GM19467 (cell line): ENCODE measurements around the gene TRIM2.

Experiments used
- ATAC-seq: cut with Tn5 transposase; IDR thresholded peaks from one replicate; pipeline ENCODE4 v1.9.1; 2021; ENCODE audit warnings: mild to moderate bottlenecking, moderate library complexity; ENCODE audit not compliant: unreplicated experiment

TRIM2 gene

DNA sequence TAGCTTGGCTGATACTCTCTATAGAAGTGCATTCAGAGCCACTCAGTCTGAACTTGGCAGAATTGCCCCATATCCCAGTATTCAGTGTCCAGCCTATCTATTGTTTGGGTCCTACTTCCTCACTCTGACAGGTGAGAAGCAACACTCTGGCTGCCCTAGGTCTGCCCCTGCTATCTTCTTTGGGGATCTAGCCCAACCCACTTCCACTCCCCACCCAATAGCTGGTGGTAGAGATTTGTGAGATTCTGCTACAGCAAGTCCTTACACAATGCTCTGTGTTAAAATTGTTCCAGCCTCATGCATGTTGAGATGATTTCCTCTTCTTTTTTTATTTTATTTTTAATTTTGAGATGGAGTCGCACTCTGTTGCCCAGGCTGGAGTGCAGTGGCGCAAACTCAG lies 67.6 kb downstream of the TRIM2 start:
- ATAC-seq, result no peak

DNA sequence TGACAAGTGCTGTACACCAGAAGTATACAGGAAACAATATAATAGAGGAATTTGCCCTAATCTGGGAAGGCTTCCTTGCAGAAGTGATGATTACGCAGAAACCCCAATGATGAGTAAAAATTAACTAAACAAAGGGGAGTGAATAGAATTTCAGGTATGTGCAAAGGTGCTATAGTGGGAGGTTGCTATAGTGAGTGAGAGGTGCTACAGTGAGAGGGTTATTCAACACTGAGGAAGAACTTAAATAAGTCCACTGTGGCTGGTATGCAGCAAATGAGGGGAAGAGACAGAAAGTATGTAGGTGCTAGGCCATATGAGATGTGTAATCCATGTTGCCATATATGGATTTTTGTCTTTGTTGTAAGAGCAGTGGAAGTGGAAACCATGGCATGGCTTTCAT lies 69.5 kb downstream of the TRIM2 start:
- no peak for ATAC-seq

DNA sequence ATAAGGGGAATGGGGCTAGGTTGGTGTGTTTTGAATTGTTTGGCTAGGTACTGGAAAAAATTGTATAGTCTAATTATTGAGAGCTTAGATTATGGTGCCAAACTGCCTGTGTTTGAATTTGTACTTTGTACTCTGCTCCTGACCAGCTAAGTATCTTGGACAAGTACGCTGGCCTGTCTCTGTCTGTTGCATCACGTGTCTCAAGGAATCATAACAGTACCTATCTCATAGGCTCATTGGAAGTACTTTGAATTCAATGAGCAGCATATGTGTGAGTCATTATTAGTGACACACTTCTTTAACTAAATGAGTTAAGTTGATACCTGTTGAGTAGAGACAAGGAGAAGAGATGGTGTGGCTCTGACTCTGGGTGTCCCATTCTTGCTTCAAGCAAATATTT lies 70.7 kb downstream of the TRIM2 start:
- ATAC-seq, result no peak

DNA sequence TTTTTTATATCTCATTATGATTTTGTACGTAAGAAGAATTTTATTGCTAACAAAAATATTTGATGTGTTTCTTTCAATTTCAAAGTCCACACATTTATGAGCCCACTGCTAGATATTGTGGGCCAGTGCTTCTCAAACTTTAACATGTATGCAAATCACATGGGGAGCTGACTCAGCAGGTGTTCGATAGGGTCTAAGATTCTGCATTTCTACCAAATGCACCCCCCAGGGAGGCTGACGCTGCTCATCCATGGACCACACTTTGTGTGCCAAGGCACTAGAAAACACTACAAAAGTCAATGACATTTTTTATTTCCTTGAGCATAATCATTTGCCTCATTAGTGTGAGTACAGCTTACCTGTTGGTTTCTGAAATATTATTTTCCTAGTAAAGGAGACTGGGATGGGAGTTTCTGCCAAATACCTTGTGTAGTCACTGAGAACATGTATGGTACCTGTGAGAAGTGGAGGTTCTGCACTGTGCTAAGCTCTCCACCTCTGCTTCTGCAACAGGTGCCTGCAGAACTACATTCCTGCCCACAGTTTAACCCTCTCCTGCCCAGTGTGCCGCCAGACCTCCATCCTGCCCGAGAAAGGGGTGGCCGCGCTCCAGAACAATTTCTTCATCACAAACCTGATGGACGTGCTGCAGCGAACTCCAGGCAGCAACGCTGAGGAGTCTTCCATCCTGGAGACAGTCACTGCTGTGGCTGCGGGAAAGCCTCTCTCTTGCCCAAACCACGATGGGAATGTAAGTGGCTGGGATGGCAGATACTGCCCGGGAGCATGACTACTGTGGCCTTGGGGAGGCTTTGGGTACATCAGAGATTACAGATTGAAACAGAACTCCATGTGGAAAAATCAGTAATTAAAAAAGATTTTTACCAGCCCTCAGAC lies 71.4 kb downstream of the TRIM2 start:
- no peak for ATAC-seq

GRCh38 chr4:153276971-153277370 lies 72.7 kb downstream of the TRIM2 start:
- no peak for ATAC-seq

DNA sequence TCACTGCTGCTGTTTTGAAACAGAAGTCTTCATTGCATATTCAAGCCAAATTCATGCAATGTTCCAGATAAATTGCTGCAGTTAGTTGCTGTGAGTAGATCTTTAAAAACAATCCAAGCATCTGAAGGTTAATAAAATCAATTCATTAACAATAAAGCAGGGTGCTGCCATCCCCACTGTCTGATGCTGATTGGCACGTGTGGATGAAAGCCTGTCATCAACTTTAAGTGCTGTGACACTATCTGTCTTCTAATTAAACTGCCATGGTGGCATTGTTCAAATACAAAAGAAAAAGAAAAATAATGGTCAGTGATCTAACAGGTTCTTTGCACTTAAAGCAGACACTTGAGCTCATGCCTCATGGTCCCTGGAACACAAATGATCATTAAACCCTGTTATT lies 77.2 kb downstream of the TRIM2 start:
- ATAC-seq, result no peak

DNA sequence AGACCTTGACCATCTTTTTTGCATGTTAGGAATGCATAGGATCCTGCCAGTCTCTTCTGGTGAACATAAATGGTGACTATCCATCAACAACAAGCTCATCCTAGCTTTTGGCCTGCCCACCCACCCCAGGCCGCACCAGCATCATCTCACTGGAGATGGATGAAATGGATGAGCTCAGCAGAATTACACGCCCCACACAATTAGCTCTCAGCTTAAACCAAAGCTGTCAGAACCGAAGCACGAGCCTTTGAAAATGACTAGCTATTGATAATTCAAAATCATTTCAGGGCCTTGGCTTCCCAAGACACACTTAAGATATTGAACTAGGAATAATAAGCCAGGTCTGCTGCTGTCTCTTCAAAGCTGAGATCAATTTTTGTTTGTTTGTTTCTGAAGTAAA lies 77.8 kb downstream of the TRIM2 start:
- ATAC-seq, result no peak

DNA sequence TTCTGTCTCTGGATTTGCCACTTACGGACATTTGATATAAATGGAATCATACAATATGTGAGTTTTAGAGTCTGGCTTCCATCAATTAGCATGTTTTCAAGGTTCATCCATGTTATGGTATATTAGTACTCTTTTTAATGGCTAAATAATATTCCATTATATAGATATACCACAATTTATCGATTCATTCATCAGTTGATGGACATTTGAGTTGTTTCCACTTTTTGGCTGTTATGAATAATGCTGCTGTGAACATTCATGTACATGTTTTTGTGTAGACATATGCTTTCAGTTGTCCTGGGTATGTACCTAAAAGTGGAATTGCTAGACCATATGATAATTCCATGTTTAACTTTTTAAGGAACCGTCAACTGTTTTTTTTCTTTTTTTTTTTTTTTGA lies 79.0 kb downstream of the TRIM2 start:
- ATAC-seq, result no peak

- no peak for ATAC-seq
These were observed 85.9 kb downstream of the TRIM2 start for GRCh38 chr4:153290134-153290533.

GRCh38 chr4:153291562-153291961 lies 87.3 kb downstream of the TRIM2 start:
- no peak for ATAC-seq

DNA sequence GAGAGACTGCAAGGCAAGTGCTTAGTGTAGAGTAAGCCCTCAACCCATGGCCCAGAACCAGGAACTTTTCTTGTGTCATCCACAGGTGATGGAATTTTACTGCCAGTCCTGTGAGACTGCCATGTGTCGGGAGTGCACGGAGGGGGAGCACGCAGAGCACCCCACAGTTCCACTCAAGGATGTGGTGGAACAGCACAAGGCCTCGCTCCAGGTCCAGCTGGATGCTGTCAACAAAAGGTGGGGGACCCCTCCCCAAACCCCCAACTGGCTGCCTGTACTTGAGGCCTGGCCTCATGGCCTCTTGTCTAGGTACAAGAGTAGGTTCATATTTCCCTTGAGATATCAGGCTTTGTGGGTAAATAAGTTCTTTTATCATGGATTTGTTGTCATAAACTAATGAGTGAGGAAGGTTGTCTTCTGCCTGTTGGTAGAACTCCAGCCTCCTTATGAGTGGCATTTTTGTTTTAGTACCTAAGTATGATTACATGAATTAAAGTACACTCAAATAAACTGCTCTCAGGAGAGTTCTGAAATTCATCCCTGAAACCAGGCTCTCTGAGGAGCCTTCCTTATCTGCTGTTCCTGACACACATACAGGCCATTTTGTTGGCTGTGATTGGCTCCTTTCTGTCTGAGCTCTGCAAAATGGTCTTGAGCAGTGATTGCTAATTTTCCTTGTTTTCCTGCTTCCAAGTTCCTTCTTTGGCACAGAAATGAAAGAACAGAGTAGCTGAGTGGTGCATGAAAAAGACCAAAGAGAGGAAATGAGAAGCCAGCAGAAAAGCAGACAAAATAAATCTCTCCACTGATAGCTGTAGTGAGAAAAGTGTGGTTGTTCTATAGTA lies 88.9 kb downstream of the TRIM2 start:
- no peak for ATAC-seq

DNA sequence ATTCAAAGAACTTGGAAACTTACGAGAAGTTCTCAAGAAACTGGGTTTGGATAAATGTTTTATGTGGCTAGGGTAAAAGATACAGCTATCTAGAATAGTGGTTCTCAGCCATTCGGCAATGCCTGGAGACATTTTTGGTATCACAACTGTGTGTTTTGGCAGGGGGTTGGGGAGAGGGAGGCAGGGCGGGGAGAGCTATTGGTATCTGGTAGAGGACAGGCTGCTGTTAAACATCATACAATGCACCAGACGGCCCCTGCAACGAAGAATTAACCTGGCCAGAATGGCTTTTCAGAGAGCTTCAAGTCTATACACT lies 89.5 kb downstream of the TRIM2 start:
- no peak for ATAC-seq

GRCh38 chr4:153294631-153295030 lies 90.4 kb downstream of the TRIM2 start:
- no peak for ATAC-seq

DNA sequence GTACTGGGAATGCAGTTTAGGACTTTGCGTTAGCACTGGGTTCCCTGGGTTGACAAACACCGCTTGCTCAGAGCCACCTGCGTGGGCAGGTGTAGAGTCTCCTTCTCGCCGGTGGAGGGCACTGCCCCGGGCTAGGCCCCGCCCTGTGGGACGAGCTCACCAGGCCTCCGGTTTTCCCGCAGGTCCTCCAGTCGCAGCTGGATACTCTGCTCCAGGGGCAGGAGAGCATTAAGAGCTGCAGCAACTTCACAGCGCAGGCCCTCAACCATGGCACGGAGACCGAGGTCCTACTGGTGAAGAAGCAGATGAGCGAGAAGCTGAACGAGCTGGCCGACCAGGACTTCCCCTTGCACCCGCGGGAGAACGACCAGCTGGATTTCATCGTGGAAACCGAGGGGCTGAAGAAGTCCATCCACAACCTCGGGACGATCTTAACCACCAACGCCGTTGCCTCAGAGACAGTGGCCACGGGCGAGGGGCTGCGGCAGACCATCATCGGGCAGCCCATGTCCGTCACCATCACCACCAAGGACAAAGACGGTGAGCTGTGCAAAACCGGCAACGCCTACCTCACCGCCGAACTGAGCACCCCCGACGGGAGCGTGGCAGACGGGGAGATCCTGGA lies 91.0 kb downstream of the TRIM2 start:
- ATAC-seq, result no peak

DNA sequence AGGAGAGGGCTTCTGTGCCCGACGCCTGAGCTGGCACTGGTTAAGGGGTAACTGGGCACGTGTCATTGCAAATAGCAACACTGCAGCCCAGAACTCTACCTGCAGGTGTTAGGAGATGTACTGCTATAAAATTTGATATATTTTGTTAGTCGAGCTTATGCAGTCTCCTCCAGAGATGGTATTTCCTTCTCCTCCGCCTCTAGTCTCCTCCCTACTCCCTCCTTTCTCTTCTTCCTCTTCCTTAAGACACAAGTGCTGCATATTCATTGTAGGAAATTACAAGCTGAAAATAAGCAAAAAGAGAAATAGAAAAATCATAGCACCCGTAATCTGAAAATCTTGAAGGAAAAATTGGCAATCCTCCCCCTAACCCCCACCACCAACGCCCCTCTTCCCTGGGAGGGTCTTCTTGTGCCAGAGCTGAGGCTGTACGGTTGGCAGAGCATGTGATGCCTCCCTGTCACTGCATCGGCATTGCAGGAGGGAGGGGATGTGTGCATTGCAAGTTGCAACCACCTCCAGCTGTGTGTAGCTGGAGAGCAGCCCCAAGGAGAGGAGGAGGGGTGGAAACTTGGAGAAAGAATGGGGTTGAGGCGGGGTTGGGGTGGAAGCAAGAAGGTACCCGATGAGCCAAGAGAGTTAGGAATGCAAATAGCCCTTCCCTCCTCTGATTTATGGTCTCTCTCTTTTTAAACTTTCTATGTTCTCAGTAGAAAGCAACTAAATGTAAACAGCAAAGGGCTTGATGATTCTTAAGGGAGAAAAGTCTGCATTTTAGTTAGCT lies 92.0 kb downstream of the TRIM2 start:
- no peak for ATAC-seq

GRCh38 chr4:153297116-153297515 lies 92.9 kb downstream of the TRIM2 start:
- ATAC-seq, result no peak

DNA sequence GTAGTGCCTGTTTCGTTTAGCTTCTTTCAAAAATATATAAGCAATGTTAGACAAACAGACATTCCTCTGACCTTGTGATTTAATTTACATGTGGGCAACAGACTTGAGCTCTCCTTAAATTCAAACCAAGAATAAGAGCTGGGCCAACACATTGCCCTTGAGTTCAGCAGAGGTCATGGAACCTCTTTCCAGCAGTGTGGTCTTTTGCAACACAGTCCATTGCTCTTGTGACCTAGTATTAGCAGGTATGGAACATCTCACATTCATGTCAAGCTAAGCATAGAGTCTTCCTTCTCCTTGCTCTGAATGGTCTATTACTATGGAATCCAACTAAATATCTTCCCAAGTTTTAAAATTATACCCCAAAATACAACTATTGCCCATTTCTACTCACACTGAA lies 106.5 kb downstream of the TRIM2 start:
- ATAC-seq, result no peak

GRCh38 chr4:153314915-153315314 lies 110.7 kb downstream of the TRIM2 start:
- ATAC-seq, result no peak

GRCh38 chr4:153318696-153319320 lies 114.6 kb downstream of the TRIM2 start:
- no peak for ATAC-seq

DNA sequence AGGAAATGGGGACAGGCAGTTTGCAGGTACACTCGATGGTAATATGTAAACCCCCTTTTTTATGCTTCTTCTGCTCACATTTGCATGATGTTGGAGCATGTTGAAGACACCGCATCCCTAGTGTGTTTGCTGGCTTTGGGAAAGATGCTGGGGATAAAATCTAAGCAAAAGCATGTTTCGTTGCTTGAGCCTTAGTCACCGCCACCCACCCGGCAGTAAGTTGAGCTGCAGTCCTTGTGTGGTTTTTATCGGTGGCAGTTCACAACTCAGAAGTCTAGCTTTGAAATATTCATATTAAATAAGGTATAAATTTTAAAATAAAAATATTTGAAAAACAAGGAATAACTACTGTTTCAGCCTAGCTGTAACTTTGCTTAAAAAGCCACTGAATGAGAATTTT lies 118.5 kb downstream of the TRIM2 start:
- ATAC-seq, result no peak

DNA sequence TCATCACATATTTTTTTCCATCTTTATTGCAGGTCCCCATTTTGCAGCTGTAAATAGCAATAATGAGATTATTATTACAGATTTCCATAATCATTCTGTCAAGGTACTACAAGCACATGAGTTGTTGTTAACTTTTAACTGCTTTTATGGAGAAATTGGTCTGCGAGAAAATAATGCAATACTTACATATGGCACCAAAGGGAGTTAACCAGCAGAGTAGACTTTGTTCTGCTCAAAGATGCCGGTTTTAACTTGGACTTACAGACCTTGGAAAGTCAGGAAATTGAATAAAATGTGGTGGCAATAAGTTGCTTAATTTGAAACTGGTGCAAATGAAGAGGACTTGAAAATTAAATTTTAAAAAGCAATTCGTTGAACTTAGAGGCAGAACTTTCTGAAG lies 119.8 kb downstream of the TRIM2 start:
- ATAC-seq, result no peak
